GM12873 (cell line): Measurements from ENCODE around the gene MTRR.

ENCODE experiments used
- TF ChIP-seq, protein P1 (sequence below): IDR thresholded peaks from 2 replicates; pipeline ENCODE4 v1.5.1; 2012; ENCODE audit warnings: low read depth, mild to moderate bottlenecking, moderate library complexity, low read length, control low read depth; ENCODE audit not compliant: insufficient read depth; ENCODE audit errors: missing control alignments

The MTRR gene

DNA sequence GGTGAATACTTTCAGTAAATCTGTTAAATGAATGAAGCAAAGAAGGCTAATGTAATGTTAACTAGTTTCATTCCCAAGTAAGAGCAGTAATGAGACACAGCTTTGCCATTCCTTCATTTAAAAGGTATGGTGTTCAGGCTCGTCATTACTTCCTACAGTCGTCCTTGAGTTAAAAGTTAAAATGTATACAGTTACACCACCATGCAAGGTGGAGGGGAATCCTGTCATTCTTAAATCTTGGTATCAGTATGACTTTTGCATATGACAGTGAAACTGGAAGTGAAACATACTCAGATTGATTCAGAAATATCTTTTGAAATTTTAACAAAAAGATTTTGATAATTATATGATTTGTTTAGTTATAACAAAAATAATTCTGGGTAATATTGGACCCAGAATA lies 25.9 kb downstream of the MTRR start:
- TF ChIP-seq, protein P1, sequence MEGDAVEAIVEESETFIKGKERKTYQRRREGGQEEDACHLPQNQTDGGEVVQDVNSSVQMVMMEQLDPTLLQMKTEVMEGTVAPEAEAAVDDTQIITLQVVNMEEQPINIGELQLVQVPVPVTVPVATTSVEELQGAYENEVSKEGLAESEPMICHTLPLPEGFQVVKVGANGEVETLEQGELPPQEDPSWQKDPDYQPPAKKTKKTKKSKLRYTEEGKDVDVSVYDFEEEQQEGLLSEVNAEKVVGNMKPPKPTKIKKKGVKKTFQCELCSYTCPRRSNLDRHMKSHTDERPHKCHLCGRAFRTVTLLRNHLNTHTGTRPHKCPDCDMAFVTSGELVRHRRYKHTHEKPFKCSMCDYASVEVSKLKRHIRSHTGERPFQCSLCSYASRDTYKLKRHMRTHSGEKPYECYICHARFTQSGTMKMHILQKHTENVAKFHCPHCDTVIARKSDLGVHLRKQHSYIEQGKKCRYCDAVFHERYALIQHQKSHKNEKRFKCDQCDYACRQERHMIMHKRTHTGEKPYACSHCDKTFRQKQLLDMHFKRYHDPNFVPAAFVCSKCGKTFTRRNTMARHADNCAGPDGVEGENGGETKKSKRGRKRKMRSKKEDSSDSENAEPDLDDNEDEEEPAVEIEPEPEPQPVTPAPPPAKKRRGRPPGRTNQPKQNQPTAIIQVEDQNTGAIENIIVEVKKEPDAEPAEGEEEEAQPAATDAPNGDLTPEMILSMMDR, result no peak

DNA sequence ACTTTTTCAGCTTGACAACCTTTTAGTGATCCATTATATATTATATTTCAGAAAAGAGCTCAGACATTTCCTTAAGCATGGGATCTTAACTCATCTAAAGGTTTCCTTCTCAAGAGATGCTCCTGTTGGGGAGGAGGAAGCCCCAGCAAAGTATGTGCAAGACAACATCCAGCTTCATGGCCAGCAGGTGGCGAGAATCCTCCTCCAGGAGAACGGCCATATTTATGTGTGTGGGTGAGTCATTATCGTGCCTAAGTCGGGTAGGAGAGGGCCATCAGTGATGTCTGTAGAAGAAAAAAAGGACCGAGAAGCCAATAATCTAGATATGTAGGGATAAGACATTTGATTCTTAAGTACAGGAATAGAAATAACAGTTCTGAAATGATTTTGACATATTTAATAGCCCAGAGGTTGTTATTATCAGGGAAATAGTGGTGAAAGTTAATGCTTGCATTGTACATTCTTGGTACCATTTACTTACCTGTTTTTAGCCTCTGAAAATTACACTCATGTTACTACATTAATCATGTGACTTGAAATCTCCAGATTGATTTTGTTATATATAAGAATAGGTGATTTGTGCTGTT lies 28.2 kb downstream of the MTRR start:
- TF ChIP-seq, protein P1, result peak; percentile 58

DNA sequence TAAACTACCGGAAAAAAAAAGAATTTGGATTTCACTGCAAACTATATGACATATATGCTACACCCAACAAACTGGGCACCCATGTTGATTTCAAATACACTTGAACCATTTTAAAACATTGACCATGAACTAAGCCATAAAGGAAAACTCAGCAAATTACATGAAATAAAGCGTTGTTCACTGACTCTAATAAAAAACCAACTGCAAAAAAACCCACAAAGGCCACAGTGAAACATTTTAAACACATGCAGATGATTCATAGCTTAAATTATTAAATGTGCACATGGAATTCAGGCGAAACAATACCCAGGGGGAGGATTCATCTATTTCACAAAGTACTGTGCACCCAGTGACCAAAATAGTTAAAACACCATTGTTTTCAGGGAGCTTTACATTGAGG lies 33.3 kb downstream of the MTRR start:
- TF ChIP-seq, protein P1, result no peak

DNA sequence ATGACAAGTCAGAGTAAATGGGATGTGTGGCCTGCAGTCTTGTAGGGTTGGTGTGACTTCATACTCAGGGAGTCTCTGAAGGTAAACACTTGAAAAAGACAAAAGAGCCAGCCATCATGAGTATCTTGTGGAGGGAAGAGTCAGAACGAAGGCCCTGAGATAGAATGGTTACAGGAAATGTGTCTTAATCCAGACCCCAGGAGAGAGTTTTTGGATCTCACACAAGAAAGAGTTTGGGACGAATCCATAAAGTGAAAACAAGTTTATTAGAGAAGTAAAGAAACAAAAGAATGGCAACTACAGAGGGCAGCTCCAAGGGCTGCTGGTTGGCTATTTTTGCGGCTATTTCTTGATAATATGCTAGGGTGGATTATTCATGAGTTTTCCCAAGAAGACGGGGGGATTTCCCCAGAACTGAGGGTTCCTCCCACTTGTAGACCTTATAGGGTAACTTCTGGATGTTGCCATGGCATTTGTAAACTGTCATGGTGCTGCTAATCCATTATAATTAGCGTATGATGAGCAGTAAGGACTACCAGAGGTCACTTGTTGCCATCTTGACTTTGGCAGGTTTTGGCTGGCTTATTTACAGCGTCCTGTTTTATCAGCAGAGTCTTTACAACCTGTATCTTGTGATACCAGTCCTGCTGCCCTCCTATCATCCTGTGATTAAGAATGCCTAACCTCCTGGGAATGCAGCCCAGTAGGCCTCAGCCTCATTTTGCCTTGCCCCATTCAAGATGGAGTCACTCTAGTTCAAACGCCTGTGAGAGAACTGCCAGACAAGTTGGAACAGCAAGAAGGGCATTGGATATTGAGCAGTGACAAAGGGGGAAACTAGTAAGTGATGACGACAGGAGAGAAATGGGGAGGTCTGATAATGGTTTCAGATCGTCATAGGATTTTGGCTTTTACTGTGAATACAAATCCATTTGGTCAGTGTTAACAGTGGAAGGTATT lies 34.0 kb downstream of the MTRR start:
- TF ChIP-seq, protein P1, result no peak

DNA sequence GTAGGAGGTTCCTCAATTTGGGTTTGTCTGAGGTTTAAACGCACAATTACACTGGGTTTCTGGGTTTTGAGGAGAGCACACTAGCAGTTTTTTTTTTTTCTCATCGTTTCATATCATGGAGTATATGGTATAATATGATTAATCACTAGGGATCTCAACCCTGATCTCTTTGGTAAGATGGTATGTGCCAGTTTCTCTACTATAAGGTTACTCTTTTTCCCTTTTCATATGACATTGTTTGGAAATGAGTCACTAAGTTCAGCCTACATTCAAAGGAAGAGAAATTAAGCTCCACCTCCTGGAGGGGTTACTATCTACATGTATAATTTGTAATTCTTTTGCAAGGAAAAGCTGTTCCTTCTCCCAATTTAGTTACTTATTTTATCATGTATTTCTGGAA lies 35.2 kb downstream of the MTRR start:
- TF ChIP-seq, protein P1, result no peak

DNA sequence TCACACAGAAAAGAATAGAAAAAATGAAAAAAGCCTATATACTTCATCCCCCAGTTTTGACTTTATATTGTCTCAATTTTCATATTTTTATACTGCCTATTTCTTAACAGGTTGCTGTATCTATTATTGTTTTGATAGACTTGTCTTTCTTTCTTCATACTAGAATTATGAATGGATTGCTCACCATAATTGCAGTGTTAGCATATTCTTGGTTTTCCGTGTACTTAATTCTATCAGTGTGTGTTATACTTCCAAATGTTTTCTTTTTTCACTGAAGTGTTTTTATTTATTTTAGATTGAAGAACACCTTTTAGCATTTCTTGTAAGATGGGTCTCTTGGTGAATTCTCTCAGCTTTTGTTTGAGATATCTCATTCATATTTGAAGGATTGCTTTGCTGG lies 38.7 kb downstream of the MTRR start:
- TF ChIP-seq, protein P1, result no peak

DNA sequence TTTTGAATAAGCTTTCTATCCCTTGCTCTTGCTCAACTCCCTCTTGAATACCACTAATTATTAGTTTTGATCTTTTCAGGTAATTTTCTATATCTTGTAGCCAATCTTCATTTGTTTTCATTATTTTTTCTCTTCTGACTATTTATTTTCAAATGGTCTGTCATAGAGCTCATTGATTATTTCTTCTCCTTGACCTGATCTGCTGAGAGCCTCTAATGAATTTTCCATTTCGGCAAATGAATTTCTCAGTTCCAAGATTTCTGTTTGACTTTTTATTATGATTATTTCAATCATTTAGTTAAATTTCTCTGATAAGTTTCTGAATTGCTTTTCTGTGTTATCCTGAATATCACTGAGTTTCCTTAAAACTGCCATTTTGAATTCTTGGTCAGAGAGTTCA lies 39.4 kb downstream of the MTRR start:
- TF ChIP-seq, protein P1, result no peak
